GM19035 (cell line): ENCODE data around the gene WASF2.
"Not testable (repeated sequence)": the region's sequence is repeated elsewhere in the genome, so short reads cannot be mapped to it uniquely, and the experiment has no call there.

Source experiments
- ATAC-seq: cut with Tn5 transposase; IDR thresholded peaks from one replicate; pipeline ENCODE4 v1.9.1; 2021; ENCODE audit not compliant: unreplicated experiment

The WASF2 gene

GRCh38 chr1:27463916-27464315 is 26.1 kb downstream of the WASF2 start:
- not testable (repeated sequence) for ATAC-seq

GRCh38 chr1:27458521-27458920 is 31.4 kb downstream of the WASF2 start:
- ATAC-seq = not testable (repeated sequence)

- ATAC-seq = no peak
Measured at GRCh38 chr1:27455139-27455811, 34.7 kb downstream of the WASF2 start.

- ATAC-seq = no peak
Measured at GRCh38 chr1:27454610-27455009, 35.4 kb downstream of the WASF2 start.

GRCh38 chr1:27451343-27451742 is 38.6 kb downstream of the WASF2 start:
- no peak for ATAC-seq

GRCh38 chr1:27448982-27449381 is 41.0 kb downstream of the WASF2 start:
- ATAC-seq = no peak

- no peak for ATAC-seq
Measured at GRCh38 chr1:27447883-27448282, 42.1 kb downstream of the WASF2 start.

GRCh38 chr1:27447399-27447798 is 42.6 kb downstream of the WASF2 start:
- ATAC-seq = no peak

GRCh38 chr1:27446496-27447020 is 43.4 kb downstream of the WASF2 start:
- no peak for ATAC-seq

- ATAC-seq = no peak
Measured at GRCh38 chr1:27445177-27445936, 44.6 kb downstream of the WASF2 start.

- no peak for ATAC-seq
Measured at GRCh38 chr1:27444632-27445031, 45.3 kb downstream of the WASF2 start.

GRCh38 chr1:27439150-27439549 is 50.8 kb downstream of the WASF2 start:
- no peak for ATAC-seq

GRCh38 chr1:27438621-27439061 is 51.3 kb downstream of the WASF2 start:
- ATAC-seq = no peak

GRCh38 chr1:27436204-27437159 is 53.5 kb downstream of the WASF2 start:
- no peak for ATAC-seq

GRCh38 chr1:27435566-27436203 is 54.3 kb downstream of the WASF2 start:
- no peak for ATAC-seq

- no peak for ATAC-seq
Measured at GRCh38 chr1:27433706-27434105, 56.3 kb downstream of the WASF2 start.

GRCh38 chr1:27432725-27433124 is 57.2 kb downstream of the WASF2 start:
- not testable (repeated sequence) for ATAC-seq

GRCh38 chr1:27431601-27431940 is 58.4 kb downstream of the WASF2 start:
- no peak for ATAC-seq

GRCh38 chr1:27430903-27431600 is 58.9 kb downstream of the WASF2 start:
- no peak for ATAC-seq

GRCh38 chr1:27429029-27429425 is 60.9 kb downstream of the WASF2 start:
- no peak for ATAC-seq
